Activated naive CD4-positive, alpha-beta T cell (primary cell): ENCODE results near the gene RIMS3.

Source experiments
- DNase-seq, 4 experiments: peaks; one replicate each; lab custom pipeline; 2025; lab: John Stamatoyannopoulos, UW

The RIMS3 gene

GRCh38 chr1:40691538-40692428, 26.3 kb upstream of the RIMS3 start, which contains the start of gene NFYC:
NFYC (plus strand) TSS chr1:40691704; CDS start chr1:40738844, 47,140 bp downstream.
- DNase-seq, result peak; percentile 79 to 88 (median 83)

GRCh38 chr1:40690771-40691537, 25.5 kb upstream of the RIMS3 start:
- no peak for DNase-seq

GRCh38 chr1:40689737-40690136, 24.3 kb upstream of the RIMS3 start:
- DNase-seq, result no peak

- DNase-seq, result no peak
Observed at GRCh38 chr1:40687661-40688060, 22.2 kb upstream of the RIMS3 start.

GRCh38 chr1:40687059-40687458, 21.6 kb upstream of the RIMS3 start:
- no peak for DNase-seq

GRCh38 chr1:40684669-40685068, 19.2 kb upstream of the RIMS3 start:
- DNase-seq, result no peak

- no peak for DNase-seq
Observed at GRCh38 chr1:40679165-40679953, 13.9 kb upstream of the RIMS3 start.

GRCh38 chr1:40676501-40676900, 11.0 kb upstream of the RIMS3 start:
- DNase-seq, result no peak

- no peak for DNase-seq
Observed at GRCh38 chr1:40673452-40673851, 8.0 kb upstream of the RIMS3 start.

GRCh38 chr1:40668769-40669525, 3.5 kb upstream of the RIMS3 start:
- DNase-seq, result peak; percentile 64 to 80 (median 75)

GRCh38 chr1:40664791-40665190, 691 bp downstream of the RIMS3 start:
- DNase-seq, result no peak

- DNase-seq, result no peak
Observed at GRCh38 chr1:40664167-40664537, 1.3 kb downstream of the RIMS3 start.

GRCh38 chr1:40663324-40664166, 1.9 kb downstream of the RIMS3 start:
- DNase-seq, result no peak

- DNase-seq, result no peak
Observed at GRCh38 chr1:40662864-40663263, 2.6 kb downstream of the RIMS3 start.

- no peak for DNase-seq
Observed at GRCh38 chr1:40662151-40662550, 3.3 kb downstream of the RIMS3 start.

GRCh38 chr1:40661678-40662077, 3.8 kb downstream of the RIMS3 start:
- DNase-seq, result no peak

- no peak for DNase-seq
Observed at GRCh38 chr1:40659649-40659947, 5.9 kb downstream of the RIMS3 start.

- no peak for DNase-seq
Observed at GRCh38 chr1:40658751-40659648, 6.5 kb downstream of the RIMS3 start.

GRCh38 chr1:40657046-40657445, 8.4 kb downstream of the RIMS3 start:
- no peak for DNase-seq
